ENCODE measurements around the gene NUDT1. TPM values are rescaled to one million over a fixed set of nuclear protein-coding genes. Genes with fewer than 3 reads are reported as not detected.

NUDT1 gene
- total RNA-seq, 3 donors from 2014 or later (not counting 1 experiment from before 2014, with no cell fraction given), result 17.9 to 19.2 (median 18.2) TPM

- TF ChIP-seq CTCF (IDR thresholded peaks at IDR 0.05), result no peak
- no peak overlapping the region for H3K4me3 Mint-ChIP-seq
- intact Hi-C loops (cut with micrococcal nuclease), result no loop called here
- Histone ChIP-seq H3K27ac (ENCODE audit: low read length) (no peak overlapping the region), H3K4me3 (ENCODE audit: low read length) (no peak overlapping the region), H3K4me1 (ENCODE audit: control insufficient read depth, insufficient read depth, low read length) (peaks cover 46% of the 10 kb centered on the region), H3K9me3 (ENCODE audit: control insufficient read depth, insufficient read depth, low read length) (no peaks in the 10 kb centered on the region), H3K36me3 (ENCODE audit: control insufficient read depth, insufficient read depth, low read length) (no peaks in the 10 kb centered on the region), H3K27me3 (ENCODE audit: control insufficient read depth, insufficient read depth, low read length) (no peaks in the 10 kb centered on the region)
- H3K27ac Mint-ChIP-seq, result no peak overlapping the region
- H3K4me1 Mint-ChIP-seq, result peaks cover 12 to 27% of the 10 kb centered on the region in 2 donors
- H3K9me3 Mint-ChIP-seq, result no peaks in the 10 kb centered on the region
- no peaks in the 10 kb centered on the region for H3K27me3 Mint-ChIP-seq (ENCODE audit: low read depth in 2 of 2)
- 98% methylated on average over 44 of the region's 44 CpGs for WGBS (ENCODE audit: insufficient coverage)
- ATAC-seq, result no peak
- H3K36me3 Mint-ChIP-seq, result no peaks in the 10 kb centered on the region
- DNase-seq, result no peak
These were observed 14.4 kb downstream of the NUDT1 start for GRCh38 chr7:2256306-2257045.

GRCh38 chr7:2257046-2257551 lies 15.1 kb downstream of the NUDT1 start:
- H3K4me1 Mint-ChIP-seq, result peaks cover 12 to 33% of the 10 kb centered on the region in 2 donors
- no peaks in the 10 kb centered on the region for H3K27me3 Mint-ChIP-seq (ENCODE audit: low read depth in 2 of 2)
- no peaks in the 10 kb centered on the region for H3K36me3 Mint-ChIP-seq
- DNase-seq (no peak), ATAC-seq (no peak)
- Histone ChIP-seq H3K9me3 (ENCODE audit: control insufficient read depth, insufficient read depth, low read length) (no peaks in the 10 kb centered on the region), H3K27ac (ENCODE audit: low read length) (no peak overlapping the region), H3K36me3 (ENCODE audit: control insufficient read depth, insufficient read depth, low read length) (no peaks in the 10 kb centered on the region), H3K27me3 (ENCODE audit: control insufficient read depth, insufficient read depth, low read length) (no peaks in the 10 kb centered on the region), H3K4me3 (ENCODE audit: low read length) (no peak overlapping the region), H3K4me1 (ENCODE audit: control insufficient read depth, insufficient read depth, low read length) (peaks cover 46% of the 10 kb centered on the region)
- H3K4me3 Mint-ChIP-seq, result no peak overlapping the region
- no peaks in the 10 kb centered on the region for H3K9me3 Mint-ChIP-seq
- no peak overlapping the region for H3K27ac Mint-ChIP-seq
- no peak for TF ChIP-seq CTCF (IDR thresholded peaks at IDR 0.05)
- WGBS (ENCODE audit: insufficient coverage), result 97% methylated on average over 38 of the region's 38 CpGs
- intact Hi-C loops (cut with micrococcal nuclease), result no loop called here

GRCh38 chr7:2257651-2258050 lies 15.6 kb downstream of the NUDT1 start:
- no peak for ATAC-seq
- peaks cover 12 to 33% of the 10 kb centered on the region in 2 donors for H3K4me1 Mint-ChIP-seq
- H3K4me3 Mint-ChIP-seq, result no peak overlapping the region
- peaks cover 44% of the 10 kb centered on the region for H3K4me1 ChIP-seq (ENCODE audit: control insufficient read depth, insufficient read depth, low read length)
- no peak for DNase-seq
- no peak overlapping the region for H3K27ac ChIP-seq (ENCODE audit: low read length)
- no peaks in the 10 kb centered on the region for H3K36me3 ChIP-seq (ENCODE audit: control insufficient read depth, insufficient read depth, low read length)
- TF ChIP-seq CTCF (IDR thresholded peaks at IDR 0.05), result no peak
- H3K27ac Mint-ChIP-seq, result no peak overlapping the region
- no peak overlapping the region for H3K4me3 ChIP-seq (ENCODE audit: low read length)
- 94% methylated on average over 17 of the region's 17 CpGs for WGBS (ENCODE audit: insufficient coverage)
- H3K36me3 Mint-ChIP-seq, result no peaks in the 10 kb centered on the region
- H3K27me3 Mint-ChIP-seq (ENCODE audit: low read depth in 2 of 2), result no peaks in the 10 kb centered on the region
- H3K9me3 Mint-ChIP-seq, result no peaks in the 10 kb centered on the region
- intact Hi-C loops (cut with micrococcal nuclease), result no loop called here
- no peaks in the 10 kb centered on the region for H3K9me3 ChIP-seq (ENCODE audit: control insufficient read depth, insufficient read depth, low read length)
- no peaks in the 10 kb centered on the region for H3K27me3 ChIP-seq (ENCODE audit: control insufficient read depth, insufficient read depth, low read length)

Measured in natural killer cell (primary cell).